Stimulated activated CD8-positive, alpha-beta memory T cell treated with anti-CD3 and anti-CD28 coated beads, Interleukin-2, amount 100 ng/mL, for 1 hour (primary cell): Measurements from ENCODE around the gene SLC29A2.
"Not testable (repeated sequence)": the region's sequence is repeated elsewhere in the genome, so short reads cannot be mapped to it uniquely, and the experiment has no call there.

Experiments
- DNase-seq, 2 donors: peaks; one replicate each; pipeline ENCODE4 v3.0.0-alpha.2; 2020; ENCODE audit warnings: low read depth in 2 of 2

Gene SLC29A2

GRCh38 chr11:66333896-66334604, 37.5 kb downstream of the SLC29A2 start:
- DNase-seq = no peak

- DNase-seq = no peak
Observed at GRCh38 chr11:66333220-66333877, 38.2 kb downstream of the SLC29A2 start.

GRCh38 chr11:66332371-66333219, 39.0 kb downstream of the SLC29A2 start:
- DNase-seq = no peak

- no peak for DNase-seq
Observed at GRCh38 chr11:66331542-66332370, 39.8 kb downstream of the SLC29A2 start.

GRCh38 chr11:66330931-66331330, 40.6 kb downstream of the SLC29A2 start:
- no peak for DNase-seq

DNA sequence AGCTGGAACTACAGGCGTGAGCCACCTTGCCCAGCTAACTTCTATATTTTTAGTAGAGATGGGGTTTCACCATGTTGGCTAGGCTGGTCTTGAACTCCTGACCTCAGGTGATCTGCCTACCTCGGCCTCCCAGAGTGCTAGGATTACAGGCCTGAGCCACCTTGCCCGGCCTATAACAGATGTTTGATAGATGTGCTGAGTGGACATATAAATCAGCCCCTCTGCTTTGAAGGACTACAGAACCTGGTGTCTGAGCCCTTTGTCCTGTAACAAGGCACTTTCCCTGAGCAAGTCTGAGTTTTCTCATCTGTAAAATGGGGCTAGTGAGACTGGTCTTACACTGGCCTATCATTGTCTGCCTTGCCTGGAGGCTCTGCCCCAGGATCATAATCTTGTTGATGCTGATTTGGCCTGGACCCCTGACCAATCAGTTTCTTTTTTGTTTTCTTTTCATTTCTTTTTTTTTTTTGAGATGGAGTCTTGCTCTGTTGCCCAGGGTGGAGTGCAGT, 42.3 kb downstream of the SLC29A2 start:
- no peak for DNase-seq

DNA sequence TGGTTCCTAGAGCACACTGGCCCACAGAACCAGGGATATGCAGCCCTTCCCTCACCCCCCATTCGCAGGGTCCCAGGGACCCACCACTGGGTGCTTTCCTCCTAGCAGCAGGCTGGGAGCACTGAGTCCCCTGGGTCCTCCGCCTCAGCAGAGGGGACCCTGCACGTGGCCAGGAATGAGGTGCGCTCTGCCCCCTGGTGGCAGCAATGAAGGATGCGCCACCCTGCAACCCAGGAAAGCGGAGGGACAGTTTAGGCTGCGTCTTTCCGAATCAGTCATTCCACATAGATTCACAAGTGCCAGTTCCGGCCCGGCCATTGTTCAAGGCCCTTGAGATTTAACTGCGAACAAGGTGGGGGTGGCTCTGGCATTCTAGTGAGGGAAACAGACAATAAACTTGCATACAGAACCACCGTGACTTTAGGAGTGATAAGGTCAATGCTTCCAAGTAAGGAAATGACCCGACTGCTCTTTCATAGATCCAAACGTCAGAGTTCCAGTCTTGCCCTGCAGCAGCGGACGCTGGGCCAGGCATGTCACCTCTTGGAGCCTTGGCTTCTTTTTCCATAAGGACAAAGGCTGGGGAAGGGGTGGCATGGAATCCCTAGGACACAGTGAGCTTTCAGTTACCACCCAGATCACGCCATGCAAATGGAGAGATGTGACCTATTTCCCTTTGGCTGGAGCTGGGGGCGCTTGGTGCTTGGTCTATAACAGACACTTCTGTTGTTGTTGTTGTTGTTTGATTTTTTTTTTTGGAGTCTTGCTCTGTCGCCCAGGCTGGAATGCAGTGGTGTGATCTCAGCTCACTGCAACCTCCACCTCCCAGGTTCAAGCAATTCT, 43.0 kb downstream of the SLC29A2 start:
- peak; percentile 62 for DNase-seq

DNA sequence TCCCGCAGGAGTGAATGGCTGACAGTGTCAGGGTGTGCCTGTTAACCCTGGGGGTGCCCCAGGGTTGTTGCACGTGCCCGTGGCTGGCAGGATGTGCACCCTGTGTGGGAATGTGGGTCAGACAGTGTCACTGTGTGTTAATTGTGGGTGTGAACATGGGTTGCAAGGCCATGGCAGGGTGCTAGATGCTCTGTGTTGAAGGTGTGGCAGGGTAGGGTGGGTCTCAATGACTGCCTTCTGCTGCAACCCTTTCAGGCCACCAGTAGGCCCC, 43.6 kb downstream of the SLC29A2 start:
- no peak for DNase-seq

DNA sequence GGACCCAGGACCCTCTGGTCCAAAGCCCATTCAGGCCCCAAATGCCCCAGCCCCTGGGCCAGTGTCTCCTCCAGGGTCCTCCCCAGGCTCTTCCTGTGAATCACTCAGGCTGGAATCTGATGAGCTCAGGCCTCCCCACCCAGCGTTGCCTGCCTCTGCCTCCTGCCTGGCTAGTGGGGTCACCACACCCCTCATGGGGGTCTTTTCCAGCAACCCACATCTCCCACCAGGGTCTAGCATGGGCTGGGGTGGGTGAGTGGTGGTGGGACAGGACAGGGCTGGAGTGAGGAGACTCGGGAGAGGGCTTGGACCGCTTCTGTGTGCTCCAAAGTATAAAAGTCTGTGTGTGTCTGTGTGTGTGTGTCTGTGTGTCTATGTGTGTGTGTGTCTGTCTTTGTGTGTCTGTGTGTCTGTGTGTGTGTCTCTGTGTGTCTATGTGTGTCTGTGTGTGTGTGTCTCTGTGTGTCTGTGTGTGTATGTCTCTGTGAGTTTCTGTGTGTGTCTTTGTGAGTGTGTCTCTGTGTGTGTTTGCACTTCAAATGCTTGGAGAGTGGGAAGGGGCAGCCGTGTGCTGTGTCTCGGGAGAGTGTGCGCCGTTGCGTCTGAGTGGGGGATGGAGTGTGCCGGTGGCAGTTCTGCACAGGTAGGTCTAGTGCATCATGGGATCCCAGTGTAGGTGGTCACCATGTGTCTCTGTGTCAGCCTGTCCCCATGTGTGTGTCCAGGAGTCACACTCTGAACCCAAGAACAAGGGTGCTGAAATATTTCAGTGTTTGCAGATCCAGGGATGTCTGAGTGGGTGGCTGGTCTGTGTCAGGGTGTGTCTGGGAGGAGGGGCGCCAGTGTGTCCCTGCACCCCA, 44.2 kb downstream of the SLC29A2 start:
- DNase-seq = no peak

DNA sequence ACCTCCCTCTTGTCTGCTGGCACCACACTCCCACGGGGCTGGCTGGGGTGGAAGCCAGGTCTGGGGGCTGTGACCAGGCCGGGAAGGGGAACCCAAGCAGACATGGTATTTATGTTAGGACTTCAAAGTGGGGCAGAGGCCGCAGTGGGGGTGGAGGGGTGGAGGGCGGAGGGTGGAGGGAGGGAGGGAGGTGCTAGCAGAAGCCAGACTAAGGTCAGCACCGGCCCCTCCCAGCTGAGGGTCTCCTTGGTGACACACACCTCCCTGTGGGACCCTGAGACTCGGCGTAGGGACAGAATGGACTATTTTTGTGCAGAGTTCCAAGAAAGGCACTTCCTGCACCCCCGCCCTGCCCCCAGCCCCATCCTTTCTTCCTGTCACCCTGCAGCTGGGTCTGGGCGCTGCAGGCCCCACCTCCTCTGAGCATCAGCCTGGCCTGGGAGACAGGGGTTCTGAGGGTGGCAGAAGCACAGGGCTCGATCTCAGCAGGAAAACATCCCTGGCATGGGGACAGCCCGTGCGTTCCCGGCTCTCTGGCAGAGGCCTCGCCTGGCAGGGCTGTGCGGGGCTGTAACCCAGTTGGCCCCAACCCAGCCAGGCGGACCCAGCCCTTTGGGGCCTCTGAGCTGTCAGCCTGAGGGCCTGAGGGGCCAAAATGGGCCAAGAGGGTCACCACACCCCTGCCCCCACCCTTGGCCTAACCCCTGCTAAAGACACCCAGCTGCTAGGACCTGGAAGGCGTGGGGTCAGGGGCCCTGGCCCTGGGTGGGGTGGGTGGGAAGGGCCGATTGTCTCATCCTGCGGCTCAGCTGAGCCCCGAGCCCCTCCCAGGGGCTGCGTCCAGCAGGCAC, 45.1 kb downstream of the SLC29A2 start:
- no peak for DNase-seq

DNA sequence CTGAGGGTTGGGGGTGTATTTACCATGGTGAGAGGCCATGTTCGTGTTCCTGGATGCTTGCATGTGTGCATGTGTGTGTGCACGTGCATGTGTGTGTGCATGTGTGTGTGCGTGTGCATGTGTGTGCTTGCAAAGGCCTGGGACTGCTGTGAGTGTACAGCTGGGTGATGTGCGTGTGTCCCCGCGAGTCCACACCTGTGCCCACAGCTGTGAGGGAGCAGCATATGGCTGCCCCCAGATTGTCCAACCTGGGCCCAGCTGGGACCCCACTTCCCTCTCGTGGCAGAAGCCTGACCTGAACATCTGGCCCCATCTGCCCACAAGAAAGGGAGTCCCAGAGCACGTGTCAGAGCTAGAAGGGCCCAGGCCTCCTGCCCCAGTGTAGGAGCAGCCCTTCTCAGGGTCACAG, 46.3 kb downstream of the SLC29A2 start:
- DNase-seq = no peak

DNA sequence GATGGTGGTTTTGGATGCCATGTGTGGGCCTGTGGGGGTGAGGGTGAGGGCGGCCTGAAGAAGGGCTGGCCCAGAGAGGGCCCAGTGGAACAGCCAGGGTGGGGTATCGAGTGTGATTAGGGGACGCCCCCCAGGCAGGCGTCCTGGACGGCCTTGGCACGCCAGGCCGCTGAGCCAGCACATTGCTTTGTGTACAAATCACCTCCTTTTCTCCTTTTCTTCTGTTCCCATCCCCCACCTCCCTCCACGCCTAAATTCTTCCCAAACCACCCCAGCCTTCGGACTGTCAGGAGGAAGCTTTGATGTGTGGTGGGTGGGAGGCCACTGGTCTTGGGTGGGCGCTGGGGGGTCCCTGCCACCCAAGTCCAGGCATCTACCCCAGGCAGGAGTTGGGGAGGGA, 46.9 kb downstream of the SLC29A2 start:
- no peak for DNase-seq

DNA sequence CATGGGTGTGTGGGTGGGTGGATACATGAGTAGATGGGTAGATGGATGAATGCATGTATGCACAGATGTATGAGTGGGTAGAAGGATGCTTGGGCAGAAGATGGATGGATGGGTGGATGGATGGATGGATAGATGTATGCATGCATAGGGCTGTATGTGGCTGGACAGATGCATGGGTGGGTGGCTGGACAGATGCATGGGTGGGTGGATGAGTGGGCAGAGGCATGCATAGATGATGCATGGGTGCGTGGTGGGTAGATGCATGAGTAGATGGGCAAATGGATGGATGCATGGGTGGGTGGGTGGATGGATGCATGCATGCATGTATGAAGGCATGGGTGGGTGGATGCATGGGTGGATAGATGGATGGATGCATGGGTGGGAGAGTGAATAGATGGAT, 47.9 kb downstream of the SLC29A2 start:
- no peak for DNase-seq

- DNase-seq = no peak
Observed at GRCh38 chr11:66322732-66323427, 48.7 kb downstream of the SLC29A2 start.

- no peak for DNase-seq
Observed at GRCh38 chr11:66321606-66322005, 50.0 kb downstream of the SLC29A2 start.

DNA sequence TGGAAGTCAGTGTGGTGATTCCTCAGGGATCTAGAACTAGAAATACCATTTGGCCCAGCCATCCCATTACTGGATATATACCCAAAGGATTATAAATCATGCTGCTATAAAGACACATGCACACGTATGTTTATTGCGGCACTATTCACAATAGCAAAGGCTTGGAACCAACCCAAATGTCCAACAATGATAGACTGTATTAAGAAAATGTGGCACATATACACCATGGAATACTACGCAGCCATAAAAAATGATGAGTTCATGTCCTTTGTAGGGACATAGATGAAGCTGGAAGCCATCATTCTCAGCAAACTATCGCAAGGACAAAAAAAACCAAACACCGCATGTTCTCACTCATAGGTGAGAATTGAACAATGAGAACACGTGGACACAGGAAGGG, 50.8 kb downstream of the SLC29A2 start:
- DNase-seq = not testable (repeated sequence)

GRCh38 chr11:66320289-66320688, 51.3 kb downstream of the SLC29A2 start:
- not testable (repeated sequence) for DNase-seq

DNA sequence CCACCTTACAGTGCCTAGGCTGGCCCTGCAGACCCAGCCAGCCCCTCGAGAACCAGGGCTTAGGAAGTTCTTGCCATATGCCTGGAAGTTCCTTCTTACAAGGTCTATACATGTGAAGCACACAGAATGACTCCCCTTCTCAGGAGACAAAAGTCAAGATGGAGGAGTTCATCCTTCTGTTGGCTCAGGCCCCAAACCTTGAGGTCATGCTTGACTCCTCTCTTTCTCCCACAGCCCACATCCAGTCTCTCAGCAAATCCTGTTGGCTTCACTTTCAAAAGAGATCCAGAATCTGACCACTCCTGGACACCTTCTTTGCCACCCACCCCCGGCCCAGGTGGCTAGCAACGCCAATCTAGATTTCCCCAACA, 53.0 kb downstream of the SLC29A2 start:
- no peak for DNase-seq
